Measurements from ENCODE around the gene KCTD14. TPM values are rescaled to one million over a fixed set of nuclear protein-coding genes. Genes with fewer than 3 reads are reported as not detected.
A peak's percentile ranks its signal among the peaks of the same experiment; 100 is the strongest.

The KCTD14 gene
- total and polyA plus RNA-seq, 9 of the 15 experiments (the other 6 are each of a cell fraction or from before 2014, with no cell fraction given), result 0.04 to 0.30 (median 0.11) TPM; not detected in 2

GRCh38 chr11:77994434-77995362, 28.4 kb downstream of the KCTD14 start, which contains the start of gene INTS4 (continued):
- TF ChIP-seq POLR2AphosphoS5 (IDR thresholded peaks at IDR 0.05; ENCODE audit: control insufficient read depth, insufficient read depth, low read depth, low read length), result peak; percentile 88
- TF ChIP-seq MTA1 (IDR thresholded peaks at IDR 0.05; ENCODE audit: borderline replicate concordance), result no peak
- peak in 1 of 2 experiments; percentile 67; a peak in 1 of 4 replicates for TF ChIP-seq SIN3A (IDR thresholded peaks at IDR 0.05; ENCODE audit: borderline replicate concordance in 2 of 2, control insufficient read depth in 1 of 2, low read depth in 2 of 2, low read length in 2 of 2)
- peak; percentile 70 for TF ChIP-seq SIN3B (IDR thresholded peaks at IDR 0.05; ENCODE audit: low read depth)
- TF ChIP-seq ZBTB40 (IDR thresholded peaks at IDR 0.05), result peak; percentile 97
- no peak for TF ChIP-seq ZBTB40 (CRISPR knock-in tag; IDR thresholded peaks at IDR 0.05)
- peak; percentile 64; the same call in 1 of the 2 replicates for TF ChIP-seq MAFG (tag; conservative IDR thresholded peaks at IDR 0.05)
- TF ChIP-seq XRCC5 (IDR thresholded peaks at IDR 0.05; ENCODE audit: low read depth, low read length), result peak; percentile 87
- TF ChIP-seq CHAMP1 (IDR thresholded peaks at IDR 0.05), result peak; percentile 16; the same call in 1 of the 2 replicates
- TF ChIP-seq SUPT5H (IDR thresholded peaks at IDR 0.05), result peak; percentile 80
- 0 out of 4 replicates have a peak, but pooled peaks of 1 of the 2 experiments have one; percentile 54 for TF ChIP-seq UBTF (IDR thresholded peaks at IDR 0.05; ENCODE audit: borderline replicate concordance in 1 of 2, low read depth in 2 of 2, low read length in 2 of 2)
